ENCODE data around the gene OLA1.

OLA1 gene

GRCh38 chr2:174240097-174240496, 8.2 kb downstream of the OLA1 start:
- TF ChIP-seq EZH2phosphoT487 (conservative IDR thresholded peaks at IDR 0.05; ENCODE audit: low read length), result no peak
- TF ChIP-seq CTCF (IDR thresholded peaks at IDR 0.05; ENCODE audit: insufficient read depth, low read length, poor library complexity, severe bottlenecking), result no peak
- no peak overlapping the region for H3K9ac ChIP-seq (ENCODE audit: low read length)
- H3K4me3 ChIP-seq (ENCODE audit: insufficient read depth, low read length, poor library complexity, severe bottlenecking), result no peak overlapping the region
- no peak overlapping the region for H2AFZ ChIP-seq (ENCODE audit: low read depth, low read length, severe bottlenecking)
- no peaks in the 10 kb centered on the region for H3K27me3 ChIP-seq (ENCODE audit: low read length)
- peaks cover 97% of the 10 kb centered on the region for H3K79me2 ChIP-seq (ENCODE audit: insufficient read depth, low read length)
- H3K9me2 ChIP-seq (replicated peaks; ENCODE audit: insufficient read depth, low read length), result no peaks in the 10 kb centered on the region
- H4K20me1 ChIP-seq (ENCODE audit: low read depth, low read length), result peaks cover 3% of the 10 kb centered on the region; the same call in 1 of the 2 replicates
- no peaks in the 10 kb centered on the region for H3K9me3 ChIP-seq (ENCODE audit: insufficient read depth, low read length)
- no peaks in the 10 kb centered on the region for H3F3A ChIP-seq (ENCODE audit: insufficient read depth)
- peaks cover 9% of the 10 kb centered on the region for H3K36me3 ChIP-seq (ENCODE audit: low read length)
- H3K4me2 ChIP-seq (ENCODE audit: low read depth, low read length, poor library complexity, severe bottlenecking), result no peak overlapping the region
- no peak overlapping the region for H3K27ac ChIP-seq (ENCODE audit: low read depth, low read length)

GRCh38 chr2:174236429-174236828, 11.9 kb downstream of the OLA1 start:
- peaks cover 4% of the 10 kb centered on the region; the same call in 1 of the 2 replicates for H3K36me3 ChIP-seq (ENCODE audit: low read length)
- H3K9me2 ChIP-seq (replicated peaks; ENCODE audit: insufficient read depth, low read length), result no peaks in the 10 kb centered on the region
- no peaks in the 10 kb centered on the region for H3K9me3 ChIP-seq (ENCODE audit: insufficient read depth, low read length)
- no peak overlapping the region for H3K9ac ChIP-seq (ENCODE audit: low read length)
- TF ChIP-seq CTCF (IDR thresholded peaks at IDR 0.05; ENCODE audit: insufficient read depth, low read length, poor library complexity, severe bottlenecking) (no peak), EZH2phosphoT487 (conservative IDR thresholded peaks at IDR 0.05; ENCODE audit: low read length) (no peak)
- no peak overlapping the region for H2AFZ ChIP-seq (ENCODE audit: low read depth, low read length, severe bottlenecking)
- H3K4me2 ChIP-seq (ENCODE audit: low read depth, low read length, poor library complexity, severe bottlenecking), result no peak overlapping the region
- H3K4me3 ChIP-seq (ENCODE audit: insufficient read depth, low read length, poor library complexity, severe bottlenecking), result no peak overlapping the region
- peaks cover 3% of the 10 kb centered on the region; the same call in 1 of the 2 replicates for H4K20me1 ChIP-seq (ENCODE audit: low read depth, low read length)
- H3K27ac ChIP-seq (ENCODE audit: low read depth, low read length), result no peak overlapping the region
- peaks cover 100% of the 10 kb centered on the region for H3K79me2 ChIP-seq (ENCODE audit: insufficient read depth, low read length)
- H3K27me3 ChIP-seq (ENCODE audit: low read length), result no peaks in the 10 kb centered on the region
- H3F3A ChIP-seq (ENCODE audit: insufficient read depth), result no peaks in the 10 kb centered on the region

- Histone ChIP-seq H3K36me3 (ENCODE audit: low read length) (peaks cover 4% of the 10 kb centered on the region; the same call in 1 of the 2 replicates), H3K4me2 (ENCODE audit: low read depth, low read length, poor library complexity, severe bottlenecking) (no peak overlapping the region), H3K9ac (ENCODE audit: low read length) (no peak overlapping the region), H3K27me3 (ENCODE audit: low read length) (no peaks in the 10 kb centered on the region), H3K9me3 (ENCODE audit: insufficient read depth, low read length) (no peaks in the 10 kb centered on the region), H3K9me2 (replicated peaks; ENCODE audit: insufficient read depth, low read length) (no peaks in the 10 kb centered on the region), H3F3A (ENCODE audit: insufficient read depth) (no peaks in the 10 kb centered on the region), H3K4me3 (ENCODE audit: insufficient read depth, low read length, poor library complexity, severe bottlenecking) (no peak overlapping the region), H4K20me1 (ENCODE audit: low read depth, low read length) (peaks cover 3% of the 10 kb centered on the region; the same call in 1 of the 2 replicates), H3K27ac (ENCODE audit: low read depth, low read length) (no peak overlapping the region), H2AFZ (ENCODE audit: low read depth, low read length, severe bottlenecking) (no peak overlapping the region), H3K79me2 (ENCODE audit: insufficient read depth, low read length) (peaks cover 100% of the 10 kb centered on the region)
- TF ChIP-seq CTCF (IDR thresholded peaks at IDR 0.05; ENCODE audit: insufficient read depth, low read length, poor library complexity, severe bottlenecking) (no peak), EZH2phosphoT487 (conservative IDR thresholded peaks at IDR 0.05; ENCODE audit: low read length) (no peak)
Observed at GRCh38 chr2:174235680-174236079, 12.7 kb downstream of the OLA1 start.
